HG03097 (cell line): ENCODE measurements around the gene CEP72.
"Not testable (repeated sequence)": the region's sequence is repeated elsewhere in the genome, so short reads cannot be mapped to it uniquely, and the experiment has no call there.

Experiments
- ATAC-seq: cut with Tn5 transposase; IDR thresholded peaks from one replicate; pipeline ENCODE4 v1.9.1; 2021; ENCODE audit not compliant: unreplicated experiment, low FRiP score

CEP72 gene

DNA sequence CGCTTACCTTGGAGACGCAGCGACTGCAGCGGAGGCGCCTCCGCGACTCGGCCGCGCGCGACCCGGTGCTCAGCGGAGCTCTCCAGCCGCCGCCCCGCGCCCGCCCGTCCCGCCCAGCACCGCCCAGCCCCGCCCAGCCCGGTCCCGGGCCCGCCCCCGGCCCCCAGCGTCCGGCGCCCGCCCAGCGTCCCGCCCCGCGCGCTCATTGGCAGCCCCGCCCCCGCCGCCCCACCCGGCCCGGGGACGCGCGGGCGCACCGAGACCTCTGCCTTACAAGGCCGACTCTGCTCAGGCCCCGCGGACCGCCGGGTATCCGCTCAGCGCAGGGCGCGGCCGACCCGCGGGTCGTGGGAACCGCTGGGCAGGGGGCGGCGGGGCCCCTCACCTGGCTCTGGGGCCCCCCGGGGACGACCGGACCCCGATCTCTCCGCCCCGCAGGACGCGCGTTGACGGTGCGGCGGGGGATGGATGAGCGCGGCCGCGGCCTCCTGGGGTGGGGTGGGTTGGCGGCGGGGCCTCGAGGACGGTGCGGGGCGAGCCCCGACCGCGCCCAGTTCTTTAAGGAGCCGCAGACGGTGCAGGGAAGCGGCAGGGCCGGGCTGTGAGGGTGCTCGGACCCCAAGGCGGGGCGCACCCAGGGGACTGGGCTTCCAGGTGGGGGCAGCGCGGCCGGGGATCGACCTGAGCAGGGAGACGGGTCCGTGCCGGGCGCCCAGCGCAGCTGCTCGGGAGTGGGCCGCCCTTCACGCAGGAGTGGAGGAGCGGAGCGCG, 81.3 kb downstream of the CEP72 start, which contains the start of gene TPPP:
TSS of gene TPPP (minus strand) at position 82 of the 771 bp plus-strand sequence. CDS start 15,292 bp downstream, outside the sequence.
- peak; percentile 66 for ATAC-seq

DNA sequence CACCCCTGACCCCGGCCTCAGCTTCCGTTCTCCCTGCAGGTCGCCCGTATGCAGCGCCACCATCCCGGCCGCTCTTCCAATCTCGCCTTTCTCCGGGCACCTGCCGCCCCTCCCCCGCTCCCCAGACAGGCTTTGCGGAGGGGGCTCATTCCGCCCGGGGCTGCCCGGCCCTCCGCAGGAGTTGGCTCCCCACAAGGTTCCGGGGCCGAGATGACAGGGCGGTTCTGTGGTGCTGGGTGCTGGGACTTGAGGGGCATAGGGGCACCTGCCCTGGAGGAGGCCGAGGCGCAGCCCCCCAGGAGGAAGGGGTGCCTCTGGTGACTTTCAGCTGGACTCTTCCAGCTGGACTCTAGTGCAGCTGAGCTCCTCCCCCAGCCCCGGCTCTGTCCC, 81.9 kb downstream of the CEP72 start:
- ATAC-seq, result not testable (repeated sequence)

GRCh38 chr5:695475-695874, 83.3 kb downstream of the CEP72 start:
- not testable (repeated sequence) for ATAC-seq

DNA sequence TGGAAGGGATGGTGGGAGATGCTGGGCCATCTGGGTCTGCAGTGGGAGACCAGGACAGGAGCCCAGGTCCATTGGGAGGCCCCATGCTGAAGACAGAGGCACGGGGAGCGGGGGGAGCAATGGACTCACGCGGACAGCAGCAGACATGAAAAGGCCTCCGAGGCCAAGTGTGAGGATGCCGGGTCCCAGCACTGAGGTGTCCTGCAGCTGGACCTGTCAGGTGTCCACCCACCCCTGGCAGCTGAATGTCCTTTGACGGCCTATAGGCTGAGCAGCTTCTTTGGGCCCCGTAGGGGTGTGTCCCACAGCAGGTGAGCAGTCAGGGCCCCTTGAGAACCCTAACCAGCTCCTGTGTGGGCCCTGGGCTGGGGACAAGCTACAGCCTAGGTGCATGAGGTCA, 84.1 kb downstream of the CEP72 start:
- not testable (repeated sequence) for ATAC-seq

- ATAC-seq, result not testable (repeated sequence)
Observed at GRCh38 chr5:696753-697702, 84.9 kb downstream of the CEP72 start.
